Suprapubic skin (tissue), 4 donors: Measurements from ENCODE around the gene KLC3.

Experiments used
- CTCF ChIP-seq, 2 donors: fragments of 200-600 bp in 1 of 2; fragments of 450-650 bp in 1 of 2; sonication (generic) in 1 of 2; IDR thresholded peaks; one replicate each; pipeline ENCODE4 v1.5.1; 2016 to 2019; ENCODE audit warnings: antibody characterized with exemption in 2 of 2, mild to moderate bottlenecking in 1 of 2, moderate library complexity in 1 of 2
- POLR2A ChIP-seq, 2 donors: fragments of 450-650 bp; IDR thresholded peaks; one replicate each; pipeline ENCODE4 v1.6.1; 2017; ENCODE audit warnings: antibody characterized with exemption in 2 of 2, mild to moderate bottlenecking in 2 of 2, moderate library complexity in 2 of 2
- POLR2AphosphoS5 ChIP-seq, 3 donors: sonication (generic); formaldehyde crosslinking; IDR thresholded peaks; one replicate each; pipeline ENCODE4 v1.6.1; 2017; ENCODE audit warnings: antibody characterized with exemption in 3 of 3

GRCh38 chr19:45345506-45345860 lies 4.9 kb downstream of the KLC3 start:
- no peak for TF ChIP-seq CTCF (IDR thresholded peaks at IDR 0.05)
- TF ChIP-seq POLR2A (IDR thresholded peaks at IDR 0.05) = no peak
- TF ChIP-seq POLR2AphosphoS5 (IDR thresholded peaks at IDR 0.05) = no peak
